Measurements from ENCODE around the gene TAGAP.

The TAGAP gene

DNA sequence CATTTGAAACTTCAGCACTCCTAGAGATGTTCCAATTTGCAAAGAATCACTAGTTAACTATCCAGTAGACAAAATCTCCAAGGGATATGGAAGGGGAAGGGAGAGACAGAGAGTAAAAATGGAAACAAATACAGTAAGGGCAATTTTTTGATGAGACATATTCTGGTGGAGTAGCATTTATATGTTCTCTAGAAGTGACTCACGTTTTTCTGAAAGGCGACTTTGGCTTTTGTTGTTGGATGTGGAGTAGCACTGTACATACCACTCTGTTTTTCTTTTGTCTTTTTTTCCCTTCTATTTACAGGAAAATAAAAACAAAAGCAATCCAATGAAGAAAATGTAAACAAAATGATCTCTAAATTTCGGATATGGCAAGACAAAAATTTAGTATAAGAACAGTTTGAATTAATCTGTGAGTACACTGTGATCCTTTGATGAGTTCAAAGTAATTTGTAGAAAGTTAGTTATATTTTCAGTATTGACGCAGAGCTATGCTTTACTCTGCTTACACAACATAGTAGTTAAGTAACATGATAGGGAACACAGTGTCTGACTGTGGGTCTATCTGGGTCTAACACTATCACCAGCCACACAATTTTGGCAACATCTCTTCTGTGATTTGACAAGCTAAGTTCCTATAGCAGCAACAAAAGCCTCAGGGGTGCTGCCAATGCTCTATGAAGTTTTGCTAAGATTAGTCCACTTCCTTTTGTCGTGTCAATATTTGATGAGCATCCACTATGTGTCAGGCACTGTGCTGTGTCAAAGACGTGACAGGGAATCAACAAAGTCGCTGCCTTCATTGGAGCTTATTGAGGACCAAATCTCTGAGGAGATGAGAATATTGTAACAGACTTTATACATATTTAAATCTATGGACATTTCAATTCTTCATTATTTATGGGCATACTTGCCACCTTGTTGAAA, 27.3 kb upstream of the TAGAP start:
- DNase-seq (ENCODE audit: low read depth) = no peak

DNA sequence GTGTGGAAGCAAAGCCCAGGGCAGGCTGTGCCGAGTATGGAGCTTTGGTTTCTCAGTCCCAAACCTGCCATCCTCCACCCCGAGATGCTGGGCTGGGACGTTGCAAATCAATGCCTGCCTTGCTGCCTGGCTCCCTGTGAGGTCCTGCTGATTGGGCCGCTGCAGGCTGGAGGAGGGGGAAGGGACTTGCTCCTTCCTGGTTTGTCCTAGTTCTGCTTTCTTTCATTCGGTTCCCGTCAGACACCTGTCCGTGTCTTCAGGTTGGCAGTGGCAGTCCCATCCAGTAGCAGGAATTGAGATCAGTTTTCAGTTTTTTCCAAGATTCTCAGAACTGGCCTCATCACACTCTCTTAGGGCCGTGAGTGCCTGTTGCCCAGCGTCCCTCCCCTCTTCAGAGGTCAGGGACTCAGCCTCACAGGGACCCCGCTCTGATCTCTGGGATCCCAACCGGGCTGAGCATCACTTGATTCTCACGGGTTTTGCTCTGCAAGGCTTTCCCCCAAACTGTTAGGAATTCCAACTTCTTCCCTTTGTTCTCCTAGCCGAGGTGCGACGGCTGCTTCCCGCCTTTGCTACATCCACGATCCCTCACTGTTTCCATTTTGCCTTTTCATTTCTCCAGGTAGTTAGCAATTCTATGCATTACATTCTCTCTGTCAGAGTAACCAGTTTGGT, 24.2 kb upstream of the TAGAP start:
- DNase-seq (ENCODE audit: low read depth) = no peak

DNA sequence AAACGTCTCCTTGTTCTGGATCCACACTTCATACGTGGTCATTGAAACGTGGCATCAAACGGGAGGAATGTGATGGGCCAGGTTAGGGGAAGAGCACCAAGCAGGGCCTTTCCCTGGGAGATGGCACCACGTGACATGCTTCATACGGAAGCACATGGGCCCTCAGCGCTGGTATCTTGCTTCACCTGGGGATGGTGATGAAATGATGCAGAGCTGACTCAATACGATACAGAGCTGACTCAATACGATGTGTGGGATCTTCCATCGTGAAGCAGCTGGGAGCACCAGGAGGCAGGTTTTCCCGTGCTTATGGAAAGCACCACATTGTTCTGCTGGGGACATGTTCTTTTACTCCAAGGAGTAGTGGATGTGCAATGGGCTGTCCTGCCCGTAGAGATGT, 22.5 kb upstream of the TAGAP start:
- DNase-seq (ENCODE audit: low read depth) = no peak

- no peak for DNase-seq (ENCODE audit: low read depth)
These were observed 21.7 kb upstream of the TAGAP start for GRCh38 chr6:159066483-159066882.

GRCh38 chr6:159065759-159066329, 21.1 kb upstream of the TAGAP start:
- DNase-seq (ENCODE audit: low read depth) = no peak

DNA sequence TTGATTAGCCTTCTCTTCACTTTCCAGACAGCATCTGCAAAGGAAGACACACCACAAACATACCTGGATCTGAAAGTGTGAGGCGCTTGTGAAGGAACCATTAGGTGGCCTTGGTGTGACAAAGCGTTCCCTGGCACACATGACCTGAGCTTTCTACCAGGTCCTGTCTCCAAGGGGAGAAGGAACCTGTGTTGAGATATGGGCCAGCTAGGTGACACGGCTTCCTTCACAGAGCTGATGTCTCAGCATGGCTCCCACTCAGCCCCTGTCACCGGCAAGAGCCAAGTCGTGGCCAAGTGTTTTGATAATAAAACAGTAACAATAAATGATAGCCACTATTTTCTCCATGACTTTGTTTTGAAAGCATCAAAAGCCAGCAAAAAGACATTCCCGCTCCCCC, 20.3 kb upstream of the TAGAP start:
- DNase-seq (ENCODE audit: low read depth) = no peak

DNA sequence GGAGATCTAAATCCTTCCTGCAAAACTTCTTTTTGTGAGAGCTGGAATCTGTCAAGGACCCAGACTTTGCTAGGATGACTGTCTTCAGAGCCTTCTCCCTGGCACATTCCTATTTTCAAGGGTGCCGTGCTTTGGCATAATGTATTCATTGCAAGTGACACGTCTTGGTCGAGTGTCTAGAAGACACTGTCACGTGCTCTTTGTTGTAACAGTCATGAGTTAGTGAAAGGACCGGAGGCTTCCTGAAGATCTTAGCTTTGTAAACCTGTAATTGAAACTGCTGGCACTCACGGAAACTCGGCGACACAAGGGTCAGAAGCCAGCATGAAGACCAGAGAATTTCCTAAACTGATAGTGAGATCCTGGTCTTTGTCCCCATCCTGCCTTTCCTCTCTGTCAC, 19.7 kb upstream of the TAGAP start:
- DNase-seq (ENCODE audit: low read depth) = no peak

DNA sequence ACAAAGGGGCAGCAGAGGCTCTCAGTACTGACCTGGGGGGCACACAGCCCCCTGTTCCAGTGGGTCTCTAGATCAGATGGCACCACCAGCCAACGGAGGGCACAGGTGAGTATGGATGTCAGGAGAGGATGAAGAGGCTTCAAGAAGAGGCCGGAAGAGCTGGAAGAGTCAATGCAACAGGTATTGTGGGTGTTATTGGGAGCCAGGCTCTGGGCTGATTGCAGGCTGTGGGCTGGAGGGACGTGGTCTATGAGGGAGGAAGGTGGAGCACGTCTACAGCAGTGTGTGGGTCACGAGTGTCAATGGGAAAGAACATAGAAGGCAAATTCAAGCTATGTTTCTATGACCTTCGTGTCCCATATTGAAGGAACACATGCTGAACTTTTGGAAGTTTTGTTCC, 18.8 kb upstream of the TAGAP start:
- no peak for DNase-seq (ENCODE audit: low read depth)

GRCh38 chr6:159062976-159063375, 18.2 kb upstream of the TAGAP start:
- no peak for DNase-seq (ENCODE audit: low read depth)

- DNase-seq (ENCODE audit: low read depth) = no peak
These were observed 17.8 kb upstream of the TAGAP start for GRCh38 chr6:159062564-159062945.

GRCh38 chr6:159061805-159062563, 17.2 kb upstream of the TAGAP start:
- DNase-seq (ENCODE audit: low read depth) = no peak

DNA sequence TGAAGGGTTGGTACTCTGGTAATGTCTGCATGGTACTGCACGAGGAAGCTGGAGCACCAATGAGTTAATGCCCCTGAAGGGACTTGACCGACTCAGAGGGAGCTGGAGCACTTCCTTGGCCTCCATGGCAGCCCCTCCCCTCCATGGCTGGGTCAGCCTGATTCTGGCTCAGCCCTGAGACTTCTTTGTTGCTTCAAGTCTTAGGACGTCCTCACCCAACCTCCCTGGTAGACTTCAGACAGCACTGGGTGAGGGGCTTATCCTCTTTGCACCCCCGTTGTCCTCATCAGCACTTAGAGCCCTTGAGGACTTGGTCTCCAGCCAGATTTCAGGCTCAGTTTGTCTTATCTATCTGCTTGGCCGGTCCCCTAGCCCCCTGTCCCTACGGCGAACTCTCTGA, 16.4 kb upstream of the TAGAP start:
- no peak for DNase-seq (ENCODE audit: low read depth)

DNA sequence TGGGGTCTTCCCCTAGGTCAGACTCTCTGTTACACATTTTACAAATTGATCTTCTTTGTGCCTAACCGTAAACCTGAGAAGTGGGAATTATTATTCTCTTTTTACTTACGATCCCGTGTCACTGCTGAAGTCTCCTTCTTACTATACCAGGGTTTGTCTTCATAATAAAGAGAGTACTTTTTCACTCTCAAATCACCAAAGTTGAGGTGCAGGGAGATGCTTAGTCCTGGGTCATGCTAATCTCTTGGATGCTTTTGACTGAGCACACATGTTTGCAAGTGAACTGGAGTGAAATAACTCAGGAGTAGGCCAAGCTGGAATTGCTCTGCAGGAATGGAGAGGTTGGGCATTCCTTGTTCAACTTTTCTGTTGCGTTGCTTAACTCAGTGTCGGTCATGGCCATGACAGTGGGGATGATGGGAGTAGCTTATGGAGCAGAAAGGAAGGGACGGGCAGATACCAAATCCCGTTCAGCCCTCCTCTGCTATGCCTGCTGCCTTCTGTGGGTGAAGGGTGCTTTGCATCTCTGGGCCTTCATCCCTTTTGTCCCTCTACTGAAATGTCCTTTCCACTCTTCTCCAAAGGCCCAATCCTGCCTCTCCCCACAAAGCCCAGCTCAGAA, 15.2 kb upstream of the TAGAP start:
- no peak for DNase-seq (ENCODE audit: low read depth)

DNA sequence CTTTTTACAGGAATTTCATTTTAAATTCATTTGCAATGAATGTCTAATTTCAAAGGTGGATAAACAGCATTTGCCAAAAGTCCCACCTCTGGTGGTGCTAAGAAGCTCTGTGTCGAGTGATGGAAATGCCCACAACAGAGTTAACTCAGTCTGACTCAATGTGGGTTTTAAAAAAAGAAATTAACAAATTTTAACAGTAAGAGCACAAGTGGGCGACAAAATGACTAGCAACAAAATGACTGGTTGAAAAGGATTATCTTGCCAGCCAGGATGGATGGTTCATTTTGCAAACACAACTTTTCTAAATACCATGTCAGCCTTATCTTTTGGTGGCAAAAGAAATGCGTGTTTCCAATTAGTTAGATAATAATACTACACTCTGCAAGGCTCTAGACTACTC, 14.3 kb upstream of the TAGAP start:
- DNase-seq (ENCODE audit: low read depth) = no peak

- no peak for DNase-seq (ENCODE audit: low read depth)
These were observed 12.1 kb upstream of the TAGAP start for GRCh38 chr6:159056899-159057298.

DNA sequence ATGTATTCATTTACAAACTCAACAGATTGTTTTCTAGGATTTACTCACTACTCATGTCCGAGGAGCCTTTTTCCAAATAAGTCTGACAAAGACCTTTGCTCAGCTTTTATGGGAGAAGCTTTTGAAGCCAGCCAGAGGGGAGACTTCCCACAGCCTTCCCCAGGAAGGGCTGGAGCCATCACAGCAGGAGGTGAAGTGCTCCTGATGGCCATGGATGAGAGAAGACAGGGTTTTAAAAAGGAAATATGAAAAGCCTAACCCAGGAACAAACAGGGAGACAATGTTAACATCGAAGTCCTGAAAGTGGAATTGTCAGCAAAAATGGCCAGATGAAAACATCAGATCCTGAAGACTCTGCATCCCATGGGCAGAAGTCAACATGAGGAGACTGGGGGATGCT, 11.6 kb upstream of the TAGAP start:
- no peak for DNase-seq (ENCODE audit: low read depth)

GRCh38 chr6:159056003-159056402, 11.2 kb upstream of the TAGAP start:
- DNase-seq (ENCODE audit: low read depth) = no peak

DNA sequence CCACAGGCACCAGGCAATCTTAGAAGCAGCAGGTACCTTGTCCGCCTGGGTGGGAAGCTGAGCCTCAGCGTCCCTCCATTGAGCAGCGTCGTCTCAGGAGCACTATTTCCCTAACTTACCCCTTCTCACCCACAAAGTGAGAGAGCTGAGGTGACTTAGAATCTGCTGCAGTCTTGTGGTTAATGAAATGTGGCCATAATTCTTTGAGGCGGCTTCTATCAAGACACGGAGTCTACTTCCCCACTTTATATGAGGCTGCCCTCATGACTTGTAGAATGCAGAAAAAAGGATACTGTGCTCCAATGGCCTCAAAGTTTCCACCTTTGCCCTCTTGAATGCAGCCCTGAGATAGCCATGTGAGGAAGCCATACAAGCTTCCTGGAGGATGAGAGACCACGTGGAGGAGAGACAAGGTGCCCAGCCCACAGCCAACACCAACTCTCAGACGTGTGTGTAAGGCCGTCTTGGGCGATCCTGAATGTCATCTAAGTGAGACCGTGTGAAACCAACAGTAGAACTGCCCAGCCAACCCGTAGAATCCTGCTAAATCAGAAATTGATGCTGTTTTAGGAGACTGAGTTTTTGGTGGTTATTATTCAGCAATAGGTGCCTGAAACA, 9.1 kb upstream of the TAGAP start:
- DNase-seq (ENCODE audit: low read depth) = no peak

GRCh38 chr6:159052720-159053119, 7.9 kb upstream of the TAGAP start:
- no peak for DNase-seq (ENCODE audit: low read depth)

- no peak for DNase-seq (ENCODE audit: low read depth)
These were observed 3.3 kb upstream of the TAGAP start for GRCh38 chr6:159047891-159048685.

GRCh38 chr6:159045801-159046200, 1.0 kb upstream of the TAGAP start:
- DNase-seq (ENCODE audit: low read depth) = no peak
